DND-41 (cell line): ENCODE measurements around the gene GGT7.

ENCODE experiments used
- ATAC-seq: fragments of 200-7000 bp; cut with Tn5 transposase; 3 replicates; pipeline ENCODE4 v1.9.1; 2021; ENCODE audit warnings: low read depth; ENCODE audit not compliant: insufficient read depth
- DNase-seq: peaks from one replicate; pipeline ENCODE4 v3.0.0-alpha.2; 2020
- H2AFZ ChIP-seq: 2 replicates; pipeline ENCODE4 v1.6.0; 2012; ENCODE audit warnings: low read depth, low read length
- H3K27ac ChIP-seq: 2 replicates; pipeline ENCODE4 v1.5.1; 2012; ENCODE audit warnings: low read length, inconsistent platforms
- H3K27me3 ChIP-seq: fragments of 200-600 bp; sonication (generic); 2 replicates; pipeline ENCODE4 v1.6.0; 2012; ENCODE audit warnings: low read length, mild to moderate bottlenecking, inconsistent platforms; ENCODE audit not compliant: insufficient read depth, poor library complexity
- H3K36me3 ChIP-seq: 2 replicates; pipeline ENCODE4 v1.5.1; 2012; ENCODE audit warnings: low read length, inconsistent platforms; ENCODE audit not compliant: insufficient read depth
- H3K4me1 ChIP-seq: 2 replicates; pipeline ENCODE4 v1.5.1; 2012; ENCODE audit warnings: mild to moderate bottlenecking, low read length; ENCODE audit not compliant: insufficient read depth
- H3K4me2 ChIP-seq: 2 replicates; pipeline ENCODE4 v1.6.0; 2012; ENCODE audit warnings: mild to moderate bottlenecking, moderate library complexity, low read length, inconsistent platforms; ENCODE audit not compliant: insufficient read depth
- H3K4me3 ChIP-seq, 2 experiments: fragments of 200-600 bp in 1 of 2; shearing (Covaris generic) in 1 of 2; 2 replicates each; pipeline ENCODE4 v1.5.1; 2012 to 2016; ENCODE audit warnings: inconsistent platforms in 2 of 2, low read length in 2 of 2, mild to moderate bottlenecking in 2 of 2, low read depth in 1 of 2, moderate library complexity in 1 of 2
- H3K79me2 ChIP-seq: 2 replicates; pipeline ENCODE4 v1.6.0; 2012; ENCODE audit warnings: low read length, inconsistent platforms; ENCODE audit not compliant: insufficient read depth
- H3K9ac ChIP-seq: 2 replicates; pipeline ENCODE4 v1.6.0; 2012; ENCODE audit warnings: low read depth, mild to moderate bottlenecking, inconsistent platforms, low read length, moderate library complexity
- H3K9me3 ChIP-seq: 2 replicates; pipeline ENCODE4 v1.5.1; 2012; ENCODE audit warnings: low read length, moderate library complexity, mild to moderate bottlenecking, inconsistent platforms; ENCODE audit not compliant: insufficient read depth, severe bottlenecking
- H4K20me1 ChIP-seq: 2 replicates; pipeline ENCODE4 v1.6.0; 2012; ENCODE audit warnings: low read length; ENCODE audit not compliant: insufficient read depth
- CTCF ChIP-seq: IDR thresholded peaks from 2 replicates; pipeline ENCODE4 v1.5.1; 2012; ENCODE audit warnings: borderline replicate concordance, low read length, moderate library complexity, mild to moderate bottlenecking; ENCODE audit not compliant: poor library complexity, severe bottlenecking; ENCODE audit errors: extremely low read depth
- EZH2 ChIP-seq: IDR thresholded peaks from 3 replicates; pipeline ENCODE4 v1.6.1; 2012; ENCODE audit warnings: borderline replicate concordance, low read depth, mild to moderate bottlenecking, moderate library complexity, low read length, inconsistent platforms; ENCODE audit not compliant: severe bottlenecking

Gene GGT7

GRCh38 chr20:34896086-34896621, 23.5 kb upstream of the GGT7 start:
- Histone ChIP-seq H3K27me3 (no peaks in the 10 kb centered on the region), H3K9ac (no peak overlapping the region), H3K27ac (no peak overlapping the region), H3K79me2 (no peaks in the 10 kb centered on the region), H3K4me3 (no peak overlapping the region), H3K4me1 (no peaks in the 10 kb centered on the region), H2AFZ (no peak overlapping the region), H3K4me2 (no peak overlapping the region), H3K36me3 (no peaks in the 10 kb centered on the region), H3K9me3 (no peaks in the 10 kb centered on the region), H4K20me1 (no peaks in the 10 kb centered on the region)
- ATAC-seq (no peak), DNase-seq (no peak)
- TF ChIP-seq EZH2 = no peak
- TF ChIP-seq CTCF = no peak

GRCh38 chr20:34895465-34895864, 22.8 kb upstream of the GGT7 start:
- H2AFZ ChIP-seq = no peak overlapping the region
- H3K27ac ChIP-seq = no peak overlapping the region
- H3K4me3 ChIP-seq = no peak overlapping the region
- no peak overlapping the region for H3K9ac ChIP-seq
- H3K36me3 ChIP-seq = no peaks in the 10 kb centered on the region
- H3K79me2 ChIP-seq = no peaks in the 10 kb centered on the region
- H3K4me1 ChIP-seq = no peaks in the 10 kb centered on the region
- no peaks in the 10 kb centered on the region for H3K9me3 ChIP-seq
- H3K27me3 ChIP-seq = no peaks in the 10 kb centered on the region
- TF ChIP-seq EZH2 (no peak), CTCF (no peak)
- ATAC-seq = no peak
- H3K4me2 ChIP-seq = no peak overlapping the region
- no peaks in the 10 kb centered on the region for H4K20me1 ChIP-seq
- no peak for DNase-seq

DNA sequence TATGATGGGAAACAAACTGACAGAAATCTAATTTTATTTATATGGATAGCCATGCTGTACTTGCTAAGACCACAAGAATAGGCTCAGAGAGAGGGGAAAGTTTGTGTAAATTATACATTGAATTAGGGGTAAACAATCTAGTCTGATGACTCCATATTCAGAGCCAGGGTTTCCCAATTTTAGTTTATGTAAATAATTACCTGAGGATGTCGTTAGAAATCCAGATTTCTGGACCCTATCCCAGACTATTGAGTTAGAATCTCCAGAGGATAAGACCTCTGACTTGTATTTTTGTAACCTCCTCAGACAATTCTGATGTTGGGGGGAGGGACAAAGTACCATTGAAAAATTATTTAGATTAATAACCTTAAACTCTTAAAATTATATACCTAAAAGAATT, 22.1 kb upstream of the GGT7 start:
- no peaks in the 10 kb centered on the region for H3K27me3 ChIP-seq
- H3K9me3 ChIP-seq = no peaks in the 10 kb centered on the region
- H3K9ac ChIP-seq = no peak overlapping the region
- no peaks in the 10 kb centered on the region for H4K20me1 ChIP-seq
- H3K4me1 ChIP-seq = no peaks in the 10 kb centered on the region
- TF ChIP-seq CTCF (no peak), EZH2 (no peak)
- no peak overlapping the region for H3K4me3 ChIP-seq
- DNase-seq (no peak), ATAC-seq (no peak)
- H3K36me3 ChIP-seq = no peaks in the 10 kb centered on the region
- H3K4me2 ChIP-seq = no peak overlapping the region
- H2AFZ ChIP-seq = no peak overlapping the region
- H3K27ac ChIP-seq = no peak overlapping the region
- no peaks in the 10 kb centered on the region for H3K79me2 ChIP-seq

GRCh38 chr20:34892671-34893070, 20.0 kb upstream of the GGT7 start:
- H3K27me3 ChIP-seq = no peaks in the 10 kb centered on the region
- TF ChIP-seq EZH2 = no peak
- no peak for TF ChIP-seq CTCF
- no peak for ATAC-seq
- H3K79me2 ChIP-seq = no peaks in the 10 kb centered on the region
- H3K9me3 ChIP-seq = no peaks in the 10 kb centered on the region
- H3K36me3 ChIP-seq = no peaks in the 10 kb centered on the region
- no peak overlapping the region for H3K9ac ChIP-seq
- no peak overlapping the region for H3K4me3 ChIP-seq
- H4K20me1 ChIP-seq = no peaks in the 10 kb centered on the region
- H2AFZ ChIP-seq = no peak overlapping the region
- H3K4me1 ChIP-seq = no peaks in the 10 kb centered on the region
- H3K4me2 ChIP-seq = no peak overlapping the region
- H3K27ac ChIP-seq = no peak overlapping the region
- no peak for DNase-seq
